ENCODE data around the gene DPP6. TPM values are rescaled to one million over a fixed set of nuclear protein-coding genes. Genes with fewer than 3 reads are reported as not detected.
A peak's percentile ranks its signal among the peaks of the same experiment; 100 is the strongest.
"Not testable (repeated sequence)": the region's sequence is repeated elsewhere in the genome, so short reads cannot be mapped to it uniquely, and the experiment has no call there.

Gene DPP6
- total RNA-seq, 1 donor from 2014 or later, result not detected

DNA sequence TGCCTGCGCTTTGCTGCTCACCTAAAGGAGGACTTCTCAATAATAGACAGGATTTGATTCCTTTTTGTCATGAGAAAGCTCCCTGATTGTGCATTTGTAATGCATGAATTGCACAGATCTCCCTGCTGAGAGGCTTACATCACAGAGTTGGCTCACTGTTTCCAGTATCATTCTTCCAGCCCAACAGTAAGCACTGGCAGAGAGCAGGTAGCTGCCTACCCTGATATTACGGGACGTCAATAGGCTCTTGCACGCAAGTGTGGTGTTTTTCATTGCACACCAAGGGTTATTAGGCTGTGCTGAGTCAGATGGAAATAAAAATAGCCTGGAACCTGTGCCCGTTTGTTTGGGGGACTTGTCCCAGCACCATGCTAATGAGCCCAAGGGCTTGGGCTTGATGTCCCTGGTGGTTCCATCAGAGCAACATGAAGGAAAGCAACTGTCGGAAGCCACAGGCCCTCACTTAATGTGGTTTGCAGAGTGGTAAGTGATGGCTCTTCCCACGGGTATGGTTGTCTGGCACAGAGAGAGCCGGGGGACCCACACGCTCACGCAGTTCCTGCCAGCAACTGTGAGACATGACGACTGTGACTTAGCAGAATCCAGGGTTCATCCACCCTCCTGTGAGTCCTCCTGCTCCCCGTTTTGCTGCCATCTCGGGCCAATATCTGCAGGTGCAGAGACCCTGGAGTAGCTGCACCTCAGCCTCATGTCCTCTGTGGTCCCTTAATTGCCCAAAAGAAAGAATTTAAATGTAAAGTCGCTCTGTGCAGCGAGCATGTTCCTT, 20.4 kb downstream of the DPP6 start:
- peak; percentile 29 for DNase-seq (ENCODE audit: low read depth)

- DNase-seq (ENCODE audit: low read depth), result not testable (repeated sequence)
Observed at GRCh38 chr7:154078523-154078922, 26.3 kb downstream of the DPP6 start.

- DNase-seq (ENCODE audit: low read depth), result not testable (repeated sequence)
Observed at GRCh38 chr7:154080249-154080648, 28.1 kb downstream of the DPP6 start.

GRCh38 chr7:154087037-154087725, 35.0 kb downstream of the DPP6 start:
- DNase-seq (ENCODE audit: low read depth), result not testable (repeated sequence)

DNA sequence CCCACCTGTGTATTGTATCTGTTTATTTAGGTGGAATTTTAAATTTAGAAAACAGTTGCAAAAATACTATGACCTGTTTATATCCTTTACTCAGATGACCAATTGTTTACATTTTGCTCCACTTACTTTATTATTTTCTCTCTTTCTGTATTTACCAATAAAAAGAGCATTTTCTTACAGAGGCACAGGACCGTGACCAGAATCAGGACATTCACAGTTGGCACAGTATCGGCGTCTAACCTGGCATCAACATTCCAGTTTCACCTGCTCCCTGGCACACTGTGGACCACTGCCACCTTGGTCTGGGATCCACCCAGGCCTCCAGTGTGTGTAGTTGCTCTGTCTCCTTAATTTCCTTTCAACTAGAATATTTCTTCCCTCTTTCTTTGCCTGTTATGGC, 39.9 kb downstream of the DPP6 start:
- DNase-seq (ENCODE audit: low read depth), result not testable (repeated sequence)

DNA sequence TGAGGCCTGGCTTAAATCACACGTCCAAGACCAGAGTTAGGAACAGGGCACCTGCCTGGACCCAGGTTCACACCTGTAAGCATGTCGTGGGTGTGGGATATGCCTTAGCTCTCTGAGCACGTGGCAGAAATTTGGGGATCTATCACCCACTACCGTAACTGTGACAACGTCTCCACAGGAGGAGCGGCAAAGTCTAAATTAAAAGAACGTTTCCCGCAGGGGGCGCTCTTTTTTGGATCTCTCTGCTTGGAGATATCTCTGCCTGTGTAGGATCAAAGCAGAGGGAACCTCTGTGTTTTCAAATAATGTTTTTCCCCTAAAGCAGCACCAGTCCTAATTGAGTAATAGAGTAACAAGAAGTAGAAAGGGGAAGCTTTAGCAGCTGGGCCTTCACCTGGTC, 43.0 kb downstream of the DPP6 start:
- not testable (repeated sequence) for DNase-seq (ENCODE audit: low read depth)

DNA sequence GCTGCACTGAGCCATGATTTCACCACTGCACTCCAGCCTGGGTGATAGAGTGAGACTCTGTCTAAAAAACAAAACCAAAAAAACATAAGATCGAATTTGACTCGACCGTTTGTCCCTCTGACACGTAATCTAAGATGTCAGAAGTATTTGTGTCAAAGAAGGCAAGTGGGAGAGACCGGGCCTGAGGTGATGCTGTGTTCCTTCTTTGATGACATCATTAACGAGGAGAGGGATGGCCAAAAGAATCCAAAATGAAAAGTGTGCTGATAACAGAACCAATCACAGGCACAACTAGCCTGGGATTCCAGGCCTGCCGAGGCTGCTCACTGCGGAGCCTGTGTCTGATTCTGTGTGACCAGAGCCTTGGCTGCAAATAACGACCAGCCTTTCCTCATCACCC, 52.9 kb downstream of the DPP6 start:
- DNase-seq (ENCODE audit: low read depth), result not testable (repeated sequence)

DNA sequence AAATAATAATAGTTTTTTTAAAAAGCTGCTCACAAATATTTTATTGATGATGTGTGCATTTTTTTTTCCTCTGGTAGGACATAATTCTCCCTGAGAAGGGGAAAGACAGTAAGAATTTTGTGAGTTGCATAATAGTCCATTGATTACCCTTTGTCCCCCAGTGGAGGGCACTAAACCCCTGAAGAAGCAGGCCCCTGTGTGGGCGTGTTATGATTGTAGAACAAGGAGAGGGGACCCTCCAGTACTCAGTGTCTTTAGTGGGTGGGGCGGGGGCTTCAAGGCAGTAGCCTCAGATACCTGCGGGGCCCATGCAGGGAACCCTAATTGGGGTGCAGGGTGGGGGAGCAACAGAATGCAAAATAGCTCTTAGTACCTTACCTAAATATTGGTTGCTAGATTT, 57.4 kb downstream of the DPP6 start:
- DNase-seq (ENCODE audit: low read depth), result not testable (repeated sequence)

- not testable (repeated sequence) for DNase-seq (ENCODE audit: low read depth)
Observed at GRCh38 chr7:154113732-154114351, 61.6 kb downstream of the DPP6 start.

GRCh38 chr7:154117411-154118390, 65.5 kb downstream of the DPP6 start:
- DNase-seq (ENCODE audit: low read depth), result not testable (repeated sequence)

- not testable (repeated sequence) for DNase-seq (ENCODE audit: low read depth)
Observed at GRCh38 chr7:154120825-154121224, 68.6 kb downstream of the DPP6 start.

- DNase-seq (ENCODE audit: low read depth), result not testable (repeated sequence)
Observed at GRCh38 chr7:154122720-154123119, 70.5 kb downstream of the DPP6 start.

DNA sequence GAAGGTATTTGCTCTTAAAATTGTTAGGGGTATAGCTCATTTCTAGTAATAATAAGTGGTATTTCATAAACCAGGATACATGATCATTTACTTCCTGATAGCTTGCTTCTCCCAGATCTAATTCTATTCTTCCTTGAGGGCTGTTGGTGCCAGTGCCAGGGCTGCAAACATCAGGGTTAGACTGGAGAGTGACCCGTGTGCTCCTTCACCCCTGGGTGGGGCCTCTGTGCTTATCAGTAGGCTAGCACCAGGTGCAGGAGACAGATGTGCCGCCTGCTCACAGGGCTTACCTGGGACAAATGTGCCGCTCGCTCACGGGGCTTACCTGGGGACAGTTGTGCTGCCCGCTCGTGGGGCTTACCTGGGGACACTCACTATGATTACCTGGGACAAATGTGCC, 71.2 kb downstream of the DPP6 start:
- not testable (repeated sequence) for DNase-seq (ENCODE audit: low read depth)

- DNase-seq (ENCODE audit: low read depth), result not testable (repeated sequence)
Observed at GRCh38 chr7:154129142-154129541, 76.9 kb downstream of the DPP6 start.

GRCh38 chr7:154132617-154133016, 80.4 kb downstream of the DPP6 start:
- not testable (repeated sequence) for DNase-seq (ENCODE audit: low read depth)

DNA sequence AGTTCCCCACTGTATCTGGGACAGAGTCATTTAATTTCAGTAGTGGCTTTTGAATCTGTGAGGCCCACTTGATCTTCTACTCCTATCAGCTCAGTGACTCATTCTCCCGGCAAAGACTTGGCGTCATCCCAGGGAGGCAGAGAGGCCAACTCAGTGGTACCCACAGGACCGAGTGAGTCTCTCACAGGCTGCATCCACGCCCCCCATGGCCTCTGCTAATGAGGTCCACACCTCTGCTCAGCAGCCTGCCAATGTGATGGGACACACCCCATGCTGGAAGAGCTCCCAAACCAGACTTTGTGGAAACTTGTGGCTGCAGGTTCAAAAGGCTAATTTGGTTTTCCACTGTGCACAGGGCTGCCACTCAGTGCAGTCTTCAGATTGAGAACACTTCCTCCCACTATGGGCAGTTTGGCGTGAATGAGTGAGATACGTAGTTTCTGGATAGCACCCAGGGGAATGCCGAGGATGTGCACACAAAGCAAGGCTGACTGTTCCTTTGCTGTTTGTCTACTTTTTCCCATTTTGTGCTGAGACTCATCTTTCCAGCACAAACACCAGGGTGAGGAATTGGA, 81.6 kb downstream of the DPP6 start:
- not testable (repeated sequence) for DNase-seq (ENCODE audit: low read depth)

- DNase-seq (ENCODE audit: low read depth), result not testable (repeated sequence)
Observed at GRCh38 chr7:154134698-154135097, 82.5 kb downstream of the DPP6 start.

DNA sequence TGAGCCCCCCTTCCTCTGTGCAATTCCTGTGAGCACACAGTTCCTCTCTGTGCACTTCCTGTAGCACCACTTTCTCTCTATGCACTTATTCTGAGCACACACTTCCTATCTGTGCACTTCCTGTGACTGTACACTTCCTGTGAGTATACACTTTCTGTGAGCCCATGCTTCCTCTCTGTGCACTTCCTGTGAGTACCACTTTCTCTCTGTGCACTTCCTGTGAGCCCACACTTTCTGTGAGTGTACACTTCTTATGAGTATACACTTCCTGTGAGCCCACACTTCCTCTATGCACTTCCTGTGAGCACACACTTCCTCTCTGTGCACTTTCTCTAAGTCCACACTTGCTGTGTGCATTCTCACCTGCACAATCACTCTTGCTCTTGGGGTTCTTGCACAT, 83.4 kb downstream of the DPP6 start:
- not testable (repeated sequence) for DNase-seq (ENCODE audit: low read depth)

- peak; percentile 37 for DNase-seq (ENCODE audit: low read depth)
Observed at GRCh38 chr7:154145922-154146706, 93.9 kb downstream of the DPP6 start.

GRCh38 chr7:154146707-154147038, 94.5 kb downstream of the DPP6 start:
- DNase-seq (ENCODE audit: low read depth), result not testable (repeated sequence)
